ENCODE measurements around the gene CMTM1.

The CMTM1 gene

DNA sequence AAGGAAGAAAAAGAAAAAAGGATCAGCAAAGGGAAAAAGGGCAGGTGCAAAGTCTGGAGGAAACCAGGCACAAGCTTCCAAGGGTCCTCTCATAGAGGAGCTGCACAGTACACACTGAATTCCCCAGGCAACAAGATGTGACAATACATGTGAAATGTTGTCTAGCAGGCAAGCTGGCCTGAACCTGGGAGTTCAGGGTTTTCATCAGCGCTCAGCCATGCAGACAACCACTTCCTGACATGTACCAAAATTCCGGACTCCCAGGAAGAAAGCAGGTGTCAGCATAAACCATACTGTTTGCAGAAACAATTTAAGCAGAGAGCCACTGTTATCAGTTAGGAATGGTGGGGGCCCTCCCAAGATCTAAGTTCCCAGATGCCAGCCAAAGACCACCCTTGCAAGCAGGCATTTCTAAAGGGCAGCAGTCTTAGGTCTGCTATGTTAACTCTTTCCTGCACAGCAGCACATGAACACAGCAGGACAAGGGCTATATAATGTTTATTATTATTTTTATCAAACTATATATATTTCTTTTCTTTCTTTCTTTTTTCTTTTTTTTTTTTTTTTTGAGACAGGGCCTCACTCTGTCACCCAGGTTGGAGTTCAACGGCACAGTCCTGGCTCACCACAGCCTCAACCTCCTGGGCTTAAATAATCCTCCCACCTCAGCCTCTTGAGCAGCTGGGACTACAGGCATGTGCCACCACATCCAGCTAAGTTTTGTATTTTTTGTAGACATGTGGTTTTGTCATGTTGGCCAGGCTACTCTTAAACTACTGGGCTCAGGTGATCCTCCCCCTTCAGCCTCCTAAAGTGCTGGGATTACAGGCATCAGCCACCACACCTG is 26.4 kb upstream of the CMTM1 start:
- TF ChIP-seq ZFX (IDR thresholded peaks at IDR 0.05; ENCODE audit: borderline replicate concordance): no peak
- no peak overlapping the region for H3K27ac ChIP-seq

DNA sequence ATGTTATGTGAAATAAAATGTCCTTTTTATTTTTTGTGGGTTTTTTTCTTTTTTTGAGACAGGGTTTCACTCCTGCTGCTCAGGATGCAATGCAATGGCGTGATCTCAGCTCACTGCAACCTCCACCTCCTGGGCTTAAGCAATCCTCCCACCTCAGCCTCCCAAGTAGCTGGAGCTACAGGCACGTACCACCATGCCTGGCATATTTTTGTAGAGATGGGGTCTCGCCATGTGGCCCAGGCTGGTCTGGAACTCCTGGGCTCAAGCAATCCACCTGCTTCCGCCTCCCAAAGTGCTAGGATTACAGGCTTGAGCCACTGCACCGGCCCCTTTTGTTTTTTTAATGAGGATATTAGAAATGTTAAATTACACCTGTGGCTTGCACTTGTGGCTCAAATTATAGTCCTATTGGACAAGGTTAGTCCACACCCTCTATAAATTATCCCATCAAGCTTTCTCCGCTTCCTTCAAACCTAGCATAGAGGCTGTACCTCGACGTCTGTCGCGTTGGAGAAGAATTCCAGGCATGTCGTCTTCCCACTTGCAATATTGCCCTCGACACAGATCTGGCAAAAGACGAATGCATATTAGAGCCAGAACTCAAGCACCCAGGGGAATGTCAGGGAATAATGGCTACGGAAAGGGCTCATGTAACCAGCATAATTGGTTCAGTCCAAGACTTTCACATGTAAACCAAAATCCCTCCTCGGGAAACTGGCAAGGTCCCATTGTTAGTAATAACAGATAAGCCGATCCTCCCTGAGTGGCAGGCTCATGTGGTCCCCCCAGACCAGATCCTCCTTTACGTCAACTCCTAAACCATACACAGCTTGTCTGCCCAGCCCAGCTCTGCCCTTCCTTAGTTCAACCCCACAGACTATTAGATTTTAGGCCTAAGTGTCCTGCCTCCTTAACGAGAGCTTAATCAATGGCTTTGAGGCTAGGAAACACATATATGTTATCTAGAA is 24.6 kb upstream of the CMTM1 start:
- H3K27ac ChIP-seq: no peak overlapping the region
- TF ChIP-seq, protein P1, sequence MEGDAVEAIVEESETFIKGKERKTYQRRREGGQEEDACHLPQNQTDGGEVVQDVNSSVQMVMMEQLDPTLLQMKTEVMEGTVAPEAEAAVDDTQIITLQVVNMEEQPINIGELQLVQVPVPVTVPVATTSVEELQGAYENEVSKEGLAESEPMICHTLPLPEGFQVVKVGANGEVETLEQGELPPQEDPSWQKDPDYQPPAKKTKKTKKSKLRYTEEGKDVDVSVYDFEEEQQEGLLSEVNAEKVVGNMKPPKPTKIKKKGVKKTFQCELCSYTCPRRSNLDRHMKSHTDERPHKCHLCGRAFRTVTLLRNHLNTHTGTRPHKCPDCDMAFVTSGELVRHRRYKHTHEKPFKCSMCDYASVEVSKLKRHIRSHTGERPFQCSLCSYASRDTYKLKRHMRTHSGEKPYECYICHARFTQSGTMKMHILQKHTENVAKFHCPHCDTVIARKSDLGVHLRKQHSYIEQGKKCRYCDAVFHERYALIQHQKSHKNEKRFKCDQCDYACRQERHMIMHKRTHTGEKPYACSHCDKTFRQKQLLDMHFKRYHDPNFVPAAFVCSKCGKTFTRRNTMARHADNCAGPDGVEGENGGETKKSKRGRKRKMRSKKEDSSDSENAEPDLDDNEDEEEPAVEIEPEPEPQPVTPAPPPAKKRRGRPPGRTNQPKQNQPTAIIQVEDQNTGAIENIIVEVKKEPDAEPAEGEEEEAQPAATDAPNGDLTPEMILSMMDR (IDR thresholded peaks at IDR 0.05): no peak
- TF ChIP-seq ZFX (IDR thresholded peaks at IDR 0.05; ENCODE audit: borderline replicate concordance): no peak

DNA sequence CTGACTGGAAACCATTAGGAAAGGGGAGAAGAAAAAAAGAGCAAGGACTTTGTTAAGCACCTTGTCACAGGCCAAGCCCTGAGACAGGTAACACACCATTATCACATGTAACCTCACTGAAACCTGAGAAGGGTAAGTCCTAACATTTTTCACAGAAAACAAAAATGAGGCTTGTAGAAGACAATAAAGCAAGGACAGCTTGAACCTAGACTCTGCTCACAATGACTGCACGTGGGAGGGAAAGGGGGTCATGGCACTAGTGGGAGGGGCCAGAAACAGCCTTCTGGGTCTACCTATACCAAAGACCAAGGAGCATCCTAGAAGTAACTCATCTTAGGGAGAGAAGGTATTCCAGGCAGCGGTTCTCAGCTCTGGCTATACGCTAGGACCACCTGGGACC is 23.8 kb upstream of the CMTM1 start:
- H3K27ac ChIP-seq: no peak overlapping the region
- TF ChIP-seq, protein P1 (IDR thresholded peaks at IDR 0.05): no peak
- no peak for TF ChIP-seq ZFX (IDR thresholded peaks at IDR 0.05; ENCODE audit: borderline replicate concordance)

DNA sequence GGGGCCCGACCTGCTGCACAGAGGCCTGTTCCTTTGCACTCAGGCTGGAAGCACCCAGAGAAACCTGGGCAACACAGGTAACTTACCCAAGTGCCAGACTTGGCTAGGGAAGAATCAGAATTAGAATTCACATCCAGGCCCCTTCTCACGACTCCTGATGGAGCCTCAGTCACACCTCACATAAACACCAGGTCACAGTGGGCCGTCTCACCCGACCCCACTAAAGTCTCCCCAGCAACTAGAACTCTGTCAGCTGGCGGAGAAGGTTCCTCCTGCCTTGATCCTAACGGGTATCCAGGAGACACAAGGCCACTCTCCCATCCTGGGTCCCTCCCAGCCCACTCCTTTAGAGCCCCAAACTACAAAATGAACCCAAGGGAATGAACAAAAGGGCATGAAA is 22.7 kb upstream of the CMTM1 start:
- H3K27ac ChIP-seq: no peak overlapping the region
- TF ChIP-seq ZFX (IDR thresholded peaks at IDR 0.05; ENCODE audit: borderline replicate concordance): no peak

DNA sequence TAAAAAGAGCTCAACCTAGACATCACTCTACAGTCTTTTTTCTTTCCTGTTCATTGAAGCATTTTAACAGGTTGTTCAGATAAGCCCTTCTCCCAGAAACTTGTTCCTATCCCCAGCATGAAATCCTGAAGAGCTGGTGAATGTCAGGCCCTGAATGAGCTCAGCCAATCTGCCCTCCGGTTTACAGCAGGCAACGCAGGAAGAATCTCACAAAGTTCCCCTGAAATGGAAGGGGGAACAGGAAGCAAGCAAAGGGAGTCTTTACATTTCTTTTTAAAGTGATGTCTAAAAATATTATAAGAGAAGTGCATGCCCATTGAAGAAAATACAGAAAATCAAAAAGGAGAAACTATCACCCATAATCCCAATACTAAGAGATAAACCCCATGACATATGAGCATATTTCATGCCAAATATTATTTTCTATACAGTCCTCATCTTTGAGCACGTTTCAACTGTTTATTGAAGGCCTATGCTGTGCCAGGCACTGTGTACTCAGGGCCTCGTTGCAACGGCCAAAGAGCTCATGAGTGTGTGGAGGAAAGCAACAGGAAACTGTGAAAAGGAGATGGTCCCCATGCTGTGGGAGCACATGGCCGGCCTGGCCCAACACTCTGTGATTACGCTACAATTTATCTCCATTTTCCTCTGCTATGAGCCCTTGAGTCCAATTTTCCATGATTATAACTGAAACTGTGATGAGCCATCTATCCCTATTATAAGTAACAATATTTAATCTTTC is 22.1 kb upstream of the CMTM1 start:
- TF ChIP-seq, protein P1 (IDR thresholded peaks at IDR 0.05): no peak
- no peak for TF ChIP-seq ZFX (IDR thresholded peaks at IDR 0.05; ENCODE audit: borderline replicate concordance)
- no peak overlapping the region for H3K27ac ChIP-seq

DNA sequence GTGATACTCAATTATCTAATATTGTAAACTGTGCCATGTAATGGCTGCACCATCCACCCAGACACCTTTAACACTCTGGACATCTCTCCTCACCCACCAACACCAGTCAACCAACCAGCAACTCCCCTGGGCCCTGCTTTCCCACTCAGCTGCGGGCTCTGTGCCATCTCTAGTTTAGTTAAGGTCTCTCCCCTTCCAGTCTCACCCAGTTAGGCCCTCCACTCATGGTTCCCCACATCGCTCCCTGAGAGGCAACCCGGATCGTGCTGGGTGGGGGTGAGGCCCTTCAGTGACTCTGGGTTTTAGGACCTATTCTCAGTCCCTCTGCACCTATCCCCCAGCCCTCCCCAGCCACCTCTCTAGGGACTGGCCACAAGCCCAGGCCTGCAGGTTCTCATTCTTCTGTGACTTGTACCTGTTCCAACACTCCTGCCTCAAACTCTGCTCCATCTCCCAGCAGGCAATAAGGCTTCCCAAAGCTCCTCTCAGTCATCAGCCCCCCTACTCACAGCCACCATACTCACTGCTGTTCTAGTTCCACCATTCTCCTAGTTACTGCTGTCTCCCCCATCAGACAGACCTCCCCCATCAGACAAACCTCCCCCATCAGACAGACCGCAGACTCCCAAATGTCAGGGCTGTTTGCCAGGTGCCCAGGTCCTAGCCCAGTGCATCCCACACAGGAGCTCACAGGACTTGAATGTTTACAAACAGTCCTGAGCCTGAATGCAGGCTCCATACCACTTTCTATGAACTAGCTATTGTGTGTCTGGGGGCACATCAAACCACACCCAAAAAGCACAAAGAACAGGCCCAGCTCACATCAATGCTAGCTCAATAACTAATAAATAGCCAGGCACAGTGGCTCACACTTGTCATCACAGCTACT is 18.9 kb upstream of the CMTM1 start:
- no peak for TF ChIP-seq ZFX (IDR thresholded peaks at IDR 0.05; ENCODE audit: borderline replicate concordance)
- TF ChIP-seq, protein P1 (IDR thresholded peaks at IDR 0.05): no peak
- H3K27ac ChIP-seq: 0 out of 2 replicates have a peak overlapping the region, but pooled peaks have one; percentile 91

DNA sequence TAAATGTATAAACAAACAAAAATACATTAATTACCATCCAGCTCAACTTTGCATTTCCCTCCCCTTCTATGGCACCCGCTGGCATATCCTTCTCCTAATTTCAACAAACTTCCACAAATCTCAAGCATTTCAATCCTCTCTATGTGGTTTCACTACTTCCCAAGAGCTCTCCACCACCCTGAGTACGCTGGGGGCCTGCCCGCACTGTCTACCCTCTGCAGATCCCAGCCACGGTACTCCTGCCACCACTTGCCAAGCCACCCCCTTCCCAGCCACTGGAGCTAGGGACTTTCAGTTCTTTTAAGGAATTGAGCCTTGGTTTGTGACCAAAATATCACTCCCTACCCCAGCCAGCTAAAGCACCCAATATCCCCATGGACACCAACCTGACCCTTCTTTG is 18.2 kb upstream of the CMTM1 start:
- TF ChIP-seq, protein P1 (IDR thresholded peaks at IDR 0.05): no peak
- TF ChIP-seq ZFX (IDR thresholded peaks at IDR 0.05; ENCODE audit: borderline replicate concordance): no peak
- H3K27ac ChIP-seq: peak overlapping the region; percentile 91
